Measurements from ENCODE around the gene LYPLAL1.

GRCh38 chr1:219147571-219148019, 26.1 kb upstream of the LYPLAL1 start:
- TF ChIP-seq CTCF (IDR thresholded peaks at IDR 0.05) (no peak), POLR2A (IDR thresholded peaks at IDR 0.05) (no peak)
